Panc1 (cell line): ENCODE data around the gene COL26A1. TPM values are rescaled to one million over a fixed set of nuclear protein-coding genes. Genes with fewer than 3 reads are reported as not detected.

Experiments used
- ATAC-seq: fragments of 200-7000 bp; cut with Tn5 transposase; 2 replicates; pipeline ENCODE4 v1.9.1; 2020; ENCODE audit warnings: mild to moderate bottlenecking, moderate library complexity
- BruUV-seq: library from RNA; stranded (reverse); fragments of 400-500 nt; replicated peaks from 2 replicates; lab custom pipeline; 2021; lab: Mats Ljungman, UMichigan
- CTCF ChIA-PET: fragments of 300-600 bp; sonication (Branson Sonifier 250); formaldehyde crosslinking; loops from one replicate; lab custom pipeline; 2022; ENCODE audit warnings: antibody characterized with exemption; lab: Charles Lee
- POLR2A ChIA-PET: fragments of 300-600 bp; sonication (Branson Sonifier 250); formaldehyde crosslinking; loops from one replicate; lab custom pipeline; 2022; ENCODE audit warnings: antibody characterized with exemption; lab: Charles Lee
- DNase-seq: peaks from one replicate; pipeline ENCODE4 v3.0.0-alpha.2; 2010; ENCODE audit warnings: low read depth, low spot score
- H3K27ac ChIP-seq: 2 replicates; pipeline ENCODE4 v1.5.1; 2011; ENCODE audit warnings: mild to moderate bottlenecking, low read length, inconsistent platforms
- H3K27me3 ChIP-seq: fragments of 200-500 bp; sonication (Bioruptor generic); 2 replicates; pipeline ENCODE4 v1.6.0; 2014; ENCODE audit warnings: low read length, inconsistent platforms; ENCODE audit not compliant: control insufficient read depth, insufficient read depth
- H3K36me3 ChIP-seq: fragments of 200-500 bp; sonication (Bioruptor generic); 2 replicates; pipeline ENCODE4 v1.5.1; 2014; ENCODE audit warnings: inconsistent platforms, mild to moderate bottlenecking, low read length, moderate library complexity; ENCODE audit not compliant: control insufficient read depth, insufficient read depth
- H3K4me1 ChIP-seq: 2 replicates; pipeline ENCODE4 v1.5.1; 2011; ENCODE audit warnings: inconsistent platforms, mild to moderate bottlenecking, low read length, moderate library complexity; ENCODE audit not compliant: control insufficient read depth, insufficient read depth
- H3K4me3 ChIP-seq, 2 experiments: 2 replicates each; pipeline ENCODE4 v1.5.1; 2011 to 2012; ENCODE audit warnings: low read depth in 2 of 2, low read length in 2 of 2, mild to moderate bottlenecking in 2 of 2, inconsistent platforms in 1 of 2, moderate library complexity in 1 of 2
- H3K9me3 ChIP-seq: fragments of 200-500 bp; sonication (Bioruptor generic); 2 replicates; pipeline ENCODE4 v1.5.1; 2014; ENCODE audit warnings: low read depth, mild to moderate bottlenecking, inconsistent platforms, low read length, moderate library complexity; ENCODE audit not compliant: control insufficient read depth, insufficient read depth
- POLR2AphosphoS5 ChIP-seq: IDR thresholded peaks from 2 replicates; pipeline ENCODE4 v1.6.1; 2012; ENCODE audit warnings: mild to moderate bottlenecking, low read depth, low read length, moderate library complexity
- SIN3A ChIP-seq: IDR thresholded peaks from 2 replicates; pipeline ENCODE4 v1.6.1; 2012; ENCODE audit warnings: low read depth, mild to moderate bottlenecking, low read length, moderate library complexity, borderline replicate concordance; ENCODE audit not compliant: insufficient read depth
- TCF7L2 ChIP-seq: IDR thresholded peaks from 2 replicates; pipeline ENCODE4 v1.6.1; 2011; ENCODE audit warnings: mild to moderate bottlenecking, low read depth, low read length, inconsistent platforms
- in situ Hi-C: cut with HindIII; loops from 2 replicates; pipeline ENCODE4 v1.10.0; 2016; ENCODE audit warnings: low sequenced_read_pairs, low pct_unique_long_range_greater_than_20kb
- intact Hi-C: fragments of 100-400 bp; cut with micrococcal nuclease; formaldehyde crosslinking; loops from one replicate; pipeline ENCODE4 v1.10.0; 2022; ENCODE audit not compliant: unreplicated experiment
- total RNA-seq: library from RNA; stranded (reverse); gene quantifications from one replicate; pipeline ENCODE4 v1.2.1, GENCODE V29; 2021; ENCODE audit not compliant: unreplicated experiment
- TF ChIP-seq, protein P1 (sequence below): fragments of 450-650 bp; IDR thresholded peaks from 2 replicates; pipeline ENCODE4 v1.5.1; 2017; ENCODE audit warnings: mild to moderate bottlenecking
- TF ChIP-seq, protein P2 (sequence below), 2 experiments: IDR thresholded peaks; 2 replicates each; pipeline ENCODE4 v1.6.1; 2011 to 2012; ENCODE audit warnings: low read depth in 2 of 2, control low read depth in 1 of 2, low read length in 1 of 2, mild to moderate bottlenecking in 1 of 2, moderate library complexity in 1 of 2; ENCODE audit not compliant: insufficient read depth in 1 of 2

Gene COL26A1
- total RNA-seq, 1 experiment from 2014 or later: 25.8 TPM

DNA sequence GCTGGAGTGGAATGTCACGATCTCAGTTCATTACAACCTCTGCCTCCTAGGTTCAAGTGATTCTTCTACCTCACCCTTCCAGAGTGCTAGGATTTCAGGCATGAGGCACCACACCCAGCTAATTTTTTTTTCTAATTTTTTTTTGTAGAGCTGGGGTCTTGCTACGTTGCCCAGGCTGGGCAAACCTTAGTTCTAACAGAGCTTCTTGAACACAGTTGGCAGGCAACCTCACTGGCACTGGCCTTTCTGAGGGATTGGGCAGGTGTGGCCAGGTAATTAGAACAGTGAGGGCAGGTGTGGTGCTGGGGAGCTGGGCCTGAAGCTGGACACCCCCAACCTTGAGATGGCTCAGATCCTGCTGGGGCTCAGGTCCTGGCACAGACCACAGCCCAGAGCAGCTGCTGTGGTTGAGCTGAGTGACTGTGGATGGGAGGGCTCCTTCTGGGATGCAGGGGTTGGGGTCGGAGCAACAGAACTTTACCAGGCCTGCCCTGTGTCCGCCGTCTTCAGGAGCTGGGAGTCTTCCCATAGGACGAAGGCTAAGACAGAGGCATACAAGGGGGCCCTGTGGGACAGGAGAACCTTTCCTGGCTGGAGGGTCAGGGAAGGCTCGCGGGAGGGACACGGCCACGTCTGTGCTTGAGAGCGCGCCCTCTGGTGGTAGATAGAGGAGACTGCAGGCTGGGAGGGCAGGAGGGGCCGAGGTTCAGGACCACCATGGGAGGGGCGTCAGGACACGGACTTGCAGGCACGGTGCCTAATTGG is 48.2 kb downstream of the COL26A1 start:
- intact Hi-C loops: loop anchor here (10.0 kb wide), 1 partner anchor 46 kb away; the partner anchor contains the start of gene COL26A1
- H3K4me1 ChIP-seq: peaks cover 6% of the 10 kb centered on the region; the same call in 1 of the 2 replicates
- no peaks in the 10 kb centered on the region for H3K9me3 ChIP-seq
- H3K4me3 ChIP-seq: no peak overlapping the region
- TF ChIP-seq POLR2AphosphoS5: no peak
- TF ChIP-seq, protein P1, sequence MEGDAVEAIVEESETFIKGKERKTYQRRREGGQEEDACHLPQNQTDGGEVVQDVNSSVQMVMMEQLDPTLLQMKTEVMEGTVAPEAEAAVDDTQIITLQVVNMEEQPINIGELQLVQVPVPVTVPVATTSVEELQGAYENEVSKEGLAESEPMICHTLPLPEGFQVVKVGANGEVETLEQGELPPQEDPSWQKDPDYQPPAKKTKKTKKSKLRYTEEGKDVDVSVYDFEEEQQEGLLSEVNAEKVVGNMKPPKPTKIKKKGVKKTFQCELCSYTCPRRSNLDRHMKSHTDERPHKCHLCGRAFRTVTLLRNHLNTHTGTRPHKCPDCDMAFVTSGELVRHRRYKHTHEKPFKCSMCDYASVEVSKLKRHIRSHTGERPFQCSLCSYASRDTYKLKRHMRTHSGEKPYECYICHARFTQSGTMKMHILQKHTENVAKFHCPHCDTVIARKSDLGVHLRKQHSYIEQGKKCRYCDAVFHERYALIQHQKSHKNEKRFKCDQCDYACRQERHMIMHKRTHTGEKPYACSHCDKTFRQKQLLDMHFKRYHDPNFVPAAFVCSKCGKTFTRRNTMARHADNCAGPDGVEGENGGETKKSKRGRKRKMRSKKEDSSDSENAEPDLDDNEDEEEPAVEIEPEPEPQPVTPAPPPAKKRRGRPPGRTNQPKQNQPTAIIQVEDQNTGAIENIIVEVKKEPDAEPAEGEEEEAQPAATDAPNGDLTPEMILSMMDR: peak; percentile 95
- CTCF ChIA-PET: interaction anchor here (0.6 to 1.3 kb wide), 5 partner anchors 25 to 81 kb away, joined by 3 to 9 read pairs (median 3); no protein-coding TSS in a partner anchor
- peak overlapping the region; percentile 70 for H3K27ac ChIP-seq
- H3K27me3 ChIP-seq: no peaks in the 10 kb centered on the region
- DNase-seq: no peak
- in situ Hi-C loops: no loop called here
- no TSS peak for BruUV-seq
- POLR2A ChIA-PET: interaction anchor here (0.6 kb wide), 1 partner anchor 102 kb away, joined by 3 read pairs; no protein-coding TSS in a partner anchor
- ATAC-seq: peak; percentile 75
- no peaks in the 10 kb centered on the region for H3K36me3 ChIP-seq

DNA sequence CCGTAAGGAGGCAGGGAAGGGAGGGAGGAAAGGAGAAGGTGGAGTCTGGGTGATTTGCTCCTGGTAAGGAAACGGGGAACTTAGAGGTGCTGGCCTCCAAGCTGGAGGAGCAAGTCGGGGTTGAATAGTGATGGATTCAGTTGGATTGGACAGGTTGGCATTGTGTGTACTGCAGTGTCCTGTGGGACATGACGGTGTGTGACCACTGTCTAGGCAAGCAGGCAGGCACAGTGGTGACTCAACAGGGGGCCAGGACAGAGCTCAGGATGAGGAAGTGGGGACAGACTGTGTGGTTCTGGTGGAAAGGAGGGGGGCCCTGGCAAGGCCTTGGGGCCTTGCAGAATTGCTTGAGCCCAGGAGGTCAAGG is 48.8 kb downstream of the COL26A1 start:
- POLR2A ChIA-PET: interaction anchor here (0.6 kb wide), 1 partner anchor 103 kb away, joined by 3 read pairs; no protein-coding TSS in a partner anchor
- peaks cover 6% of the 10 kb centered on the region; the same call in 1 of the 2 replicates for H3K4me1 ChIP-seq
- no TSS peak for BruUV-seq
- TF ChIP-seq, protein P1: no peak; the same call in 1 of the 2 replicates
- intact Hi-C loops: loop anchor here (10.0 kb wide), 1 partner anchor 47 kb away; the partner anchor contains the start of gene COL26A1
- no peak overlapping the region for H3K4me3 ChIP-seq
- H3K9me3 ChIP-seq: no peaks in the 10 kb centered on the region
- H3K36me3 ChIP-seq: no peaks in the 10 kb centered on the region
- H3K27ac ChIP-seq: peak overlapping the region; percentile 70
- CTCF ChIA-PET: interaction anchor here (0.6 to 1.3 kb wide), 5 partner anchors 12 to 82 kb away, joined by 3 to 9 read pairs (median 3); no protein-coding TSS in a partner anchor
- no peaks in the 10 kb centered on the region for H3K27me3 ChIP-seq
- in situ Hi-C loops: no loop called here
- ATAC-seq (peak; percentile 31), DNase-seq (no peak)

DNA sequence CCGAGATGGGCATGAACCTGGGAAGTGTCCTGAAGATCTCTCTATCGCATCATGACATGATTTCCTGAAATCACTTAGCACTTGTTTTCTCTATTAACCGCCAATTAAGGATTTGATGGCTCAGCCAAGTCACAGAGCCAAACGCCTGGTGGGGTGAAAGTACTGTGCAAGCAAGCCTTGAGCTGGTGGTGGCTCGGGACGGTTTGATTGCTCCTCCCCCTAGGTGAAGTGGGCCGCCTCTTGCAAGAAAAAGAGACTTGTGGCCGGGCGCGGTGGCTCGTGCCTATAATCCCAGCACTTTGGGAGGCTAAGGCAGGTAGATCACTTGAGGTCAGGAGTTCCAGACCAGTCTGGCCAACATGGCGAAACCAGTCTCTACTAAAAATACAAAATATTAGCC is 50.3 kb downstream of the COL26A1 start:
- CTCF ChIA-PET: no interaction called here
- DNase-seq: no peak
- POLR2A ChIA-PET: no interaction called here
- TF ChIP-seq SIN3A (no peak), POLR2AphosphoS5 (no peak), TCF7L2 (no peak)
- TF ChIP-seq, protein P1: no peak
- TF ChIP-seq, protein P2, sequence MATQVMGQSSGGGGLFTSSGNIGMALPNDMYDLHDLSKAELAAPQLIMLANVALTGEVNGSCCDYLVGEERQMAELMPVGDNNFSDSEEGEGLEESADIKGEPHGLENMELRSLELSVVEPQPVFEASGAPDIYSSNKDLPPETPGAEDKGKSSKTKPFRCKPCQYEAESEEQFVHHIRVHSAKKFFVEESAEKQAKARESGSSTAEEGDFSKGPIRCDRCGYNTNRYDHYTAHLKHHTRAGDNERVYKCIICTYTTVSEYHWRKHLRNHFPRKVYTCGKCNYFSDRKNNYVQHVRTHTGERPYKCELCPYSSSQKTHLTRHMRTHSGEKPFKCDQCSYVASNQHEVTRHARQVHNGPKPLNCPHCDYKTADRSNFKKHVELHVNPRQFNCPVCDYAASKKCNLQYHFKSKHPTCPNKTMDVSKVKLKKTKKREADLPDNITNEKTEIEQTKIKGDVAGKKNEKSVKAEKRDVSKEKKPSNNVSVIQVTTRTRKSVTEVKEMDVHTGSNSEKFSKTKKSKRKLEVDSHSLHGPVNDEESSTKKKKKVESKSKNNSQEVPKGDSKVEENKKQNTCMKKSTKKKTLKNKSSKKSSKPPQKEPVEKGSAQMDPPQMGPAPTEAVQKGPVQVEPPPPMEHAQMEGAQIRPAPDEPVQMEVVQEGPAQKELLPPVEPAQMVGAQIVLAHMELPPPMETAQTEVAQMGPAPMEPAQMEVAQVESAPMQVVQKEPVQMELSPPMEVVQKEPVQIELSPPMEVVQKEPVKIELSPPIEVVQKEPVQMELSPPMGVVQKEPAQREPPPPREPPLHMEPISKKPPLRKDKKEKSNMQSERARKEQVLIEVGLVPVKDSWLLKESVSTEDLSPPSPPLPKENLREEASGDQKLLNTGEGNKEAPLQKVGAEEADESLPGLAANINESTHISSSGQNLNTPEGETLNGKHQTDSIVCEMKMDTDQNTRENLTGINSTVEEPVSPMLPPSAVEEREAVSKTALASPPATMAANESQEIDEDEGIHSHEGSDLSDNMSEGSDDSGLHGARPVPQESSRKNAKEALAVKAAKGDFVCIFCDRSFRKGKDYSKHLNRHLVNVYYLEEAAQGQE (IDR thresholded peaks at IDR 0.05; ENCODE audit: insufficient read depth in 1 of 2, low read depth in 2 of 2, low read length in 1 of 2): no peak
- BruUV-seq: no TSS peak
- Histone ChIP-seq H3K4me1 (peaks cover 6% of the 10 kb centered on the region; the same call in 1 of the 2 replicates), H3K27me3 (no peaks in the 10 kb centered on the region), H3K4me3 (no peak overlapping the region), H3K27ac (peak overlapping the region; percentile 32; the same call in 1 of the 2 replicates), H3K9me3 (no peaks in the 10 kb centered on the region), H3K36me3 (no peaks in the 10 kb centered on the region)
- in situ Hi-C loops (no loop called here), intact Hi-C loops (loop anchor here (10.0 kb wide), 1 partner anchor 48 kb away; the partner anchor contains the start of gene COL26A1)
- no peak for ATAC-seq
